Body of pancreas (tissue), 4 donors: ENCODE measurements around the gene ELAVL1. TPM values are rescaled to one million over a fixed set of nuclear protein-coding genes. Genes with fewer than 3 reads are reported as not detected.

Source experiments
- ATAC-seq: fragments of 150-250 bp; one replicate; pipeline ENCODE4 v1.9.1; 2016
- DNase-seq, 4 donors: peaks; one replicate each; pipeline ENCODE4 v3.0.0-alpha.2; 2019
- H3K27ac ChIP-seq, 4 donors: fragments of 200-600 bp; sonication (generic); 1 replicate in 3 of 4; 2 replicates in 1 of 4; pipeline versions ENCODE4 v1.5.1 to v1.6.1; 2016 to 2019; ENCODE audit warnings: mild to moderate bottlenecking in 1 of 4, mixed read lengths in 1 of 4, moderate library complexity in 1 of 4
- H3K27me3 ChIP-seq, 2 donors: fragments of 200-600 bp; sonication (generic); one replicate each; pipeline ENCODE4 v1.6.0; 2016; ENCODE audit warnings: mild to moderate bottlenecking in 1 of 2
- H3K36me3 ChIP-seq, 2 donors: fragments of 200-600 bp; sonication (generic); replicated peaks in 1 of 2; 2 replicates each; pipeline ENCODE4 v1.5.1; 2016; ENCODE audit warnings: low read depth in 2 of 2; ENCODE audit not compliant: insufficient read depth in 1 of 2
- H3K4me1 ChIP-seq: fragments of 200-600 bp; sonication (generic); one replicate; pipeline ENCODE4 v1.6.0; 2016
- H3K4me3 ChIP-seq, 2 donors: fragments of 200-600 bp; sonication (generic); 1 replicate in 1 of 2; 2 replicates in 1 of 2; pipeline ENCODE4 v1.5.1; 2016 to 2019
- H3K9me3 ChIP-seq, 3 donors: fragments of 200-600 bp; sonication (generic); 1 replicate in 2 of 3; 2 replicates in 1 of 3; pipeline ENCODE4 v1.5.1; 2016
- POLR2A ChIP-seq, 3 donors: fragments of 450-650 bp; IDR thresholded peaks; one replicate each; pipeline ENCODE4 v1.6.1; 2016; ENCODE audit warnings: antibody characterized with exemption in 3 of 3, mild to moderate bottlenecking in 2 of 3
- WGBS, 2 donors: methylation state at CpG; one replicate each; pipeline ENCODE4 v1.1.5; 2017; 5-methylcytosine and 5-hydroxymethylcytosine counted together
- intact Hi-C: fragments of 100-400 bp; cut with DNase I; formaldehyde crosslinking; loops from one replicate; pipeline ENCODE4 v1.15.1; 2023
- total RNA-seq, 2 donors: library from RNA; depleted of rRNA; stranded (reverse); fragments of >200 nt; gene quantifications; one replicate each; pipeline ENCODE4 v1.1.0, GENCODE V29; 2016
- TF ChIP-seq, protein P1 (sequence below), 7 experiments: fragments of 450-650 bp in 4 of 7; fragments of 200-600 bp in 3 of 7; sonication (generic) in 3 of 7; IDR thresholded peaks; one replicate each; pipeline ENCODE4 v1.5.1; 2016 to 2019; ENCODE audit warnings: antibody characterized with exemption in 7 of 7

Gene ELAVL1
- total RNA-seq, 2 donors from 2014 or later: 9.3 to 15.8 TPM

DNA sequence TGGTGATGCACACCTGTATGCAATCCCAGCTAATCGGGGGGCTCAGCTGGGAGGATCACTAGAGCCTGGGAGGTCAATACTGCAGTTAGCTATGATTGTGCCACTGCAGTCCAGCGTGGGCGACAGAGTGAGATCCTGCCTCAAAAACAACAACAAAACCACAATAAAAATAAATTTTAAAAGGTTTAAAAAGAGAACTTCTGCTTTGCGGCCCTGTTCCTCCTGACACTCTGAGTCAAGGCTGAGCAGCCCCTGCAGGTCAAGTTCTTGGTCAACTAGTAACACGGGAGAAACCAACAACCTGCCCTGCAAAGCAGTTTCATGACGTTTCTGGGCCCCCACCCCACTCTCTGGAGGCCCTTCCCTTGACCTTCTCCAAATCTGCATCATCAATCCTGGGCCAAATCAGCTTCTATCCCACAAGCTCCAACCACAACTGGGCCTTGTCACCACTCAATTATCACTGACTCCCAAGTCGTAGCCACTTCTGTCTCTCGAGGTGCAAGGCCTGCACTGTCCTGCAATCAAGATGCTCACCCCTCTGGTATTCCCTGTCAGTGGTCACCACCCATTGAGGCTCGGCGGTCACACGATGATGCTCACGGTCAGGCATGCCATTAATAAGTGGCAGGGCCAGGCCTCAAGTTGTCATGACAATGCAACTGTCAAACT is 7.5 kb downstream of the ELAVL1 start:
- DNase-seq: no peak
- WGBS, 2 donors: 70 to 78% methylated on average over 12 of the region's 12 CpGs
- intact Hi-C loops: no loop called here
- Histone ChIP-seq H3K4me3 (no peak overlapping the region), H3K36me3 (no peaks in the 10 kb centered on the region), H3K4me1 (peaks cover 64% of the 10 kb centered on the region), H3K9me3 (no peaks in the 10 kb centered on the region), H3K27ac (no peak overlapping the region), H3K27me3 (no peaks in the 10 kb centered on the region)
- no peak for ATAC-seq
- no peak for TF ChIP-seq POLR2A (IDR thresholded peaks at IDR 0.05)
- TF ChIP-seq, protein P1, sequence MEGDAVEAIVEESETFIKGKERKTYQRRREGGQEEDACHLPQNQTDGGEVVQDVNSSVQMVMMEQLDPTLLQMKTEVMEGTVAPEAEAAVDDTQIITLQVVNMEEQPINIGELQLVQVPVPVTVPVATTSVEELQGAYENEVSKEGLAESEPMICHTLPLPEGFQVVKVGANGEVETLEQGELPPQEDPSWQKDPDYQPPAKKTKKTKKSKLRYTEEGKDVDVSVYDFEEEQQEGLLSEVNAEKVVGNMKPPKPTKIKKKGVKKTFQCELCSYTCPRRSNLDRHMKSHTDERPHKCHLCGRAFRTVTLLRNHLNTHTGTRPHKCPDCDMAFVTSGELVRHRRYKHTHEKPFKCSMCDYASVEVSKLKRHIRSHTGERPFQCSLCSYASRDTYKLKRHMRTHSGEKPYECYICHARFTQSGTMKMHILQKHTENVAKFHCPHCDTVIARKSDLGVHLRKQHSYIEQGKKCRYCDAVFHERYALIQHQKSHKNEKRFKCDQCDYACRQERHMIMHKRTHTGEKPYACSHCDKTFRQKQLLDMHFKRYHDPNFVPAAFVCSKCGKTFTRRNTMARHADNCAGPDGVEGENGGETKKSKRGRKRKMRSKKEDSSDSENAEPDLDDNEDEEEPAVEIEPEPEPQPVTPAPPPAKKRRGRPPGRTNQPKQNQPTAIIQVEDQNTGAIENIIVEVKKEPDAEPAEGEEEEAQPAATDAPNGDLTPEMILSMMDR (IDR thresholded peaks at IDR 0.05): no peak

DNA sequence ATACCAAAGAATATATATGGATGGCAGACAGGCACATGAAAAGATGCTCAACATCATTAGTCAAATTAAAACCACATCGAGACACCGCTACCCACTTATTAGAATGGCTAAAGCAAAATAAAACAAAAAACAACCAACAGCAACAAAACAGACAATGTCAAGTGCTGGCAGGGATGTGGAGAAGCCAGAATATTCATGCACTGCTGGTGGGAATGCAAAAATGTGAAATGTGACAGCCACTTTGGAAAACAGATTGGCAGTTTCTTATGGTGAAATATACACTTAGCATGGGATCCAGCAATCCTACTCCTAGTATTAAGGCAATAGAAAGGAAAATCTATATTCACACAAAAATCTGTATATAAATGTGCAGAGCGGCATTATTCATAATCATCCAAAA is 8.6 kb downstream of the ELAVL1 start:
- no peaks in the 10 kb centered on the region for H3K27me3 ChIP-seq
- WGBS, 2 donors: 91 to 98% methylated on average over 3 of the region's 3 CpGs
- H3K36me3 ChIP-seq: no peaks in the 10 kb centered on the region
- H3K4me3 ChIP-seq: no peak overlapping the region
- H3K27ac ChIP-seq: no peak overlapping the region
- ATAC-seq (no peak), DNase-seq (no peak)
- no peak for TF ChIP-seq POLR2A (IDR thresholded peaks at IDR 0.05)
- TF ChIP-seq, protein P1 (IDR thresholded peaks at IDR 0.05): no peak
- H3K9me3 ChIP-seq: no peaks in the 10 kb centered on the region
- intact Hi-C loops: no loop called here
- peaks cover 53% of the 10 kb centered on the region for H3K4me1 ChIP-seq

DNA sequence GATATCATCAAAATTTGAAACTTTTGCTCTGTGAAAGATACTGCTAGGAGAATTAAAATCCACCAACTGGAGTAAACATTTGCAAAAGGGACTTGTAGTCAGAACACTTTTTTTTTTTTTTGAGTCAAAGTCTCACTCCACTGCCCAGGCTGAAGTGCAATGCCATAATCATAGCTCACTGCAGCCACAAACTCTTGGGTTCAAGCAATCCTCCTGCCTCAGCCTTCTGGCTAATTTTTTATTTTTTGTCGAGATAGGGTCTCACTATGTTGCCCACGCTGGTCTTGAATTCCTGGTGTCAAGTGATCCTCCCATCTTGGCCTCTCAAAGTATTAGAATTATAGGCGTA is 9.7 kb downstream of the ELAVL1 start:
- Histone ChIP-seq H3K27me3 (no peaks in the 10 kb centered on the region), H3K4me3 (no peak overlapping the region), H3K36me3 (peaks cover 0 to 2% of the 10 kb centered on the region in 2 donors), H3K27ac (no peak overlapping the region), H3K4me1 (peaks cover 42% of the 10 kb centered on the region), H3K9me3 (no peaks in the 10 kb centered on the region)
- TF ChIP-seq, protein P1 (IDR thresholded peaks at IDR 0.05): no peak
- no peak for TF ChIP-seq POLR2A (IDR thresholded peaks at IDR 0.05)
- intact Hi-C loops: no loop called here
- ATAC-seq (no peak), DNase-seq (no peak)
- 91 to 95% methylated on average over 3 of the region's 3 CpGs for WGBS, 2 donors

DNA sequence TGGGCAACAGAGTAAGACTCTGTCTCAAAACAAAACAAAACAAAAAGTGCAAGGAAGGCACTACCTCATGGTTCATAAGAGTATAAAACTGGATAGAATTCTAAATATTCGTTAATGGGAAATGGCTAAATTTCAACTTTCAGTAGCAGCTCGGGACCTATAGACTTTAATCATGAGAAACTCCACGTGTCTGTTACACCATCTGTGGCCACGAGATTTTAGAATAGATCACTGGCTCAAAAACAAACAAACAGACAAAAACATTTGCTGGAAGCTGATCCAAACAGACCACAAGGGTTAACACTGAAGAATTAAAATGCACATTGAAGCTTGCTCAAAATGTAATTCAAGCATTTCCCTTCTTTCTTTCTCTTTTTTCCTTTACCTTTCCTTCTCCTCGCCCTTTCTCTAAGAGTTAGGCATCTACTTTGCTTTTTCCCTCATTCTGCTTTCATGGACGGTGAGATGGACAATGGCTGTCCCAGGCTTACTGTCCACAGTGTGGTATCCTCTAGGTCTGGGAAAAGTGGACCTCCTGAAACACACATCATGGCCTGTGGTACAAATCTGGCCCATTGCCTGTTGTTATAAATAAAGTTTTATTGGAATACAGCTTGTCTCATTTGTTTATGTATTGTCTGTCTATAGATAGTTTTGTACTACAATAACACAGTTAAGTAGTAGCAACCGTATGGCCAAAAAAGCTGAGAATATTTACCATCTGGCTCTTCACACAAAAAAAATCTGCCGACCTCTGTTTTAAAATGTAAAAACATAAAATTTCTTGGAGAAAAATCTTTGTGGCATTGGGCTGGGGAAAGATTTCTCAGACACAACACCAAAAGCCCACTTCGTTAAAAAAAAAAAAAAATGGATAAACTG is 10.3 kb downstream of the ELAVL1 start:
- ATAC-seq (no peak), DNase-seq (no peak)
- Histone ChIP-seq H3K36me3 (peaks cover 4 to 8% of the 10 kb centered on the region in 2 donors), H3K4me1 (peaks cover 36% of the 10 kb centered on the region), H3K9me3 (no peaks in the 10 kb centered on the region), H3K27me3 (no peaks in the 10 kb centered on the region), H3K27ac (no peak overlapping the region), H3K4me3 (no peak overlapping the region)
- intact Hi-C loops: no loop called here
- WGBS, 2 donors: 71 to 76% methylated on average over 9 of the region's 9 CpGs
- TF ChIP-seq POLR2A (IDR thresholded peaks at IDR 0.05): no peak
- TF ChIP-seq, protein P1 (IDR thresholded peaks at IDR 0.05): no peak
